GM12892 (cell line): ENCODE results near the gene SOX1.

Experiments used
- POLR2A ChIP-seq: IDR thresholded peaks from 2 replicates; pipeline ENCODE4 v1.6.1; 2011; ENCODE audit warnings: low read depth, low read length, control low read depth
- POLR2AphosphoS5 ChIP-seq: IDR thresholded peaks from 2 replicates; pipeline ENCODE4 v1.6.1; 2011; ENCODE audit warnings: low read depth, low read length, control low read depth
- TAF1 ChIP-seq: IDR thresholded peaks from 2 replicates; pipeline ENCODE4 v1.6.1; 2011; ENCODE audit warnings: low read depth, mild to moderate bottlenecking, control low read depth, low read length, borderline replicate concordance

DNA sequence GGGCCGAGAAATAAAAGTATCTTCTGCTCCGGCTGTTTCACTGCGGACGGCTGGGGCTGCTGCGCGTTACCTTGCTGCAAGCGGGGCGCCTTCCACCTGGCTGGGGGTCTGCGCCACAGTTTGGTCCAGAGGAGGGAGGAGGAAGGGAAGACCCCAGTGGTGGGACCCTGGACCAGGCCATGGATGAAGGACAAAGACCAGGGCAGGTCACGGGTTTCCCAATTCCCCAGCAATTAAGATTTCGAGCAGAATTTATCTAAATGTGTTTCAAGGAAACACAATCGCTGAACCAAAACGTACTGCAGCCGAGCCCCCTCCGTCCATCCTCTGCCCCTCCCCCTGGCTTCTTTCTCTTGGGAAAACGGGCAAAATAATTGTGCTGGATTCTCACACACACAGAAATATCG, 2.9 kb downstream of the SOX1 start:
- TF ChIP-seq POLR2A (no peak), POLR2AphosphoS5 (no peak), TAF1 (no peak)
